Measurements from ENCODE around the gene WNT5B. TPM values are rescaled to one million over a fixed set of nuclear protein-coding genes. Genes with fewer than 3 reads are reported as not detected.

WNT5B gene
- total RNA-seq, 1 donor from 2014 or later = 2.3 TPM

GRCh38 chr12:1583421-1584078, 45.5 kb upstream of the WNT5B start:
- H3K27ac ChIP-seq = no peak overlapping the region
- H3K4me3 ChIP-seq = no peak overlapping the region
- peak; percentile 90 for TF ChIP-seq CTCF (IDR thresholded peaks at IDR 0.05)
- intact Hi-C loops (cut with DNase I) = loop anchor here (5.0 kb wide), 1 partner anchor 466 kb away; no protein-coding TSS in a partner anchor
- H3K36me3 ChIP-seq = no peaks in the 10 kb centered on the region
- DNase-seq (no peak), ATAC-seq (peak; percentile 95)
- H3K4me1 ChIP-seq = no peaks in the 10 kb centered on the region
- H3K27me3 ChIP-seq = no peaks in the 10 kb centered on the region
- no peaks in the 10 kb centered on the region for H3K9me3 ChIP-seq

GRCh38 chr12:1584326-1584725, 44.7 kb upstream of the WNT5B start:
- Histone ChIP-seq H3K27ac (no peak overlapping the region), H3K4me3 (no peak overlapping the region)

GRCh38 chr12:1587927-1588574, 41.0 kb upstream of the WNT5B start:
- intact Hi-C loops (cut with DNase I) = no loop called here
- DNase-seq (no peak), ATAC-seq (no peak)
- H3K4me1 ChIP-seq = peaks cover 33% of the 10 kb centered on the region
- no peaks in the 10 kb centered on the region for H3K36me3 ChIP-seq
- TF ChIP-seq CTCF (IDR thresholded peaks at IDR 0.05) = no peak
- H3K27ac ChIP-seq = no peak overlapping the region
- no peaks in the 10 kb centered on the region for H3K9me3 ChIP-seq
- no peak overlapping the region for H3K4me3 ChIP-seq
- H3K27me3 ChIP-seq = no peaks in the 10 kb centered on the region

More at GRCh38 chr12:1584326-1584725, 44.7 kb upstream of the WNT5B start:
- H3K4me1 ChIP-seq = no peaks in the 10 kb centered on the region
- H3K27me3 ChIP-seq = no peaks in the 10 kb centered on the region
- intact Hi-C loops (cut with DNase I) = loop anchor here (5.0 kb wide), 1 partner anchor 467 kb away; no protein-coding TSS in a partner anchor
- DNase-seq (no peak), ATAC-seq (no peak)
- no peaks in the 10 kb centered on the region for H3K9me3 ChIP-seq
- H3K36me3 ChIP-seq = no peaks in the 10 kb centered on the region
- TF ChIP-seq CTCF (IDR thresholded peaks at IDR 0.05) = no peak

GRCh38 chr12:1588575-1588947, 40.5 kb upstream of the WNT5B start:
- H3K36me3 ChIP-seq = no peaks in the 10 kb centered on the region
- no peak for TF ChIP-seq CTCF (IDR thresholded peaks at IDR 0.05)
- ATAC-seq (no peak), DNase-seq (no peak)
- intact Hi-C loops (cut with DNase I) = no loop called here
- no peak overlapping the region for H3K27ac ChIP-seq
- no peaks in the 10 kb centered on the region for H3K27me3 ChIP-seq
- H3K4me1 ChIP-seq = peaks cover 38% of the 10 kb centered on the region
- no peaks in the 10 kb centered on the region for H3K9me3 ChIP-seq
- no peak overlapping the region for H3K4me3 ChIP-seq

GRCh38 chr12:1590221-1590979, 38.6 kb upstream of the WNT5B start:
- Histone ChIP-seq H3K27me3 (no peaks in the 10 kb centered on the region), H3K4me1 (peaks cover 38% of the 10 kb centered on the region), H3K9me3 (no peaks in the 10 kb centered on the region), H3K36me3 (no peaks in the 10 kb centered on the region), H3K27ac (no peak overlapping the region), H3K4me3 (peak overlapping the region; percentile 89)
- TF ChIP-seq CTCF (IDR thresholded peaks at IDR 0.05) = no peak
- intact Hi-C loops (cut with DNase I) = no loop called here
- ATAC-seq (no peak), DNase-seq (no peak)

All from upper lobe of right lung (tissue), 1 donor.